ENCODE measurements around the gene PTX4.

The PTX4 gene

DNA sequence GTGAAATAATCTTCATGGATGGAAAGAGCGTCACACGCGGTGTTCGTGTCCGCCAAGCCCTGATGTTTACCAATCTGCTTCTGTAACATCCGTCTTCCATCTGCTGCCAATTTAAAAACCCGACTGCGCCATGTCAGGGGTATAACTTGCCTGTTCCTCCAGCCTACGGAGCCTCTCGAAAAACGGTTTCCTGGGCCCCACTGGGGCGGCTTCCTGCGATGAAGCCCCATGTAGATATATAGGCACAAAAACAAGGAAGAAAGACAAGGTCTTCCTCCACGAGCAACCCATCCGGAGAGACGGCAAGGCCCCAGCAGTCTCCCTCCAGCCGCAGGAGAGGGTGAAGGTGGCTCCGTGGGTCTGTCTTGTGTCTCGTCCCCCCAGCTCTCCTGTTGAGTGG is at the start of gene PTX4:
Gene PTX4, minus strand, starts transcription at position 326 of the 400 bp plus-strand sequence. Its CDS starts 35 bp downstream, at position 291.
- no peak for DNase-seq

GRCh38 chr16:1537763-1538289 is 49.1 kb upstream of the PTX4 start:
- DNase-seq: peak; percentile 22 to 28

GRCh38 chr16:1537138-1537577 is 48.4 kb upstream of the PTX4 start:
- DNase-seq: no peak

DNA sequence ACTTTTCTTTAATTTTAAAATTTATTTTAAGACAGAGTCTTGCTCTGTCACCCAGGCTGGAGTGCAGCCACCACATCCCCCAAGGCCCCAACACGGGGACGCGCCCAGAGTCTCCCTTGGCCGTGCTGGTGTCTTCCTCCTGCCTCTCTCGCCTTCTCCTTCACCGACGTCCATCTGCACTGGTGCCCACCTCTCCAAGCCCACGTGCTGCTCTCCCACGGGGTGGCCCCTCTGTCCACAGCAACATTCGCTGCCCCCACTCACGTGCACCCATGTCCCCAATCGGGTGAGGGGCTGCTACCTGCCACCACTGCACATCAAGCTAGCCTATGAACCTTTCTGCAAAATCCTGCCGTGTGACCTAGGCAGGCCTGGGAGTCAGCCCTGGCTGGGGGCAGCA is 47.9 kb upstream of the PTX4 start:
- DNase-seq: no peak

GRCh38 chr16:1535391-1536291 is 46.9 kb upstream of the PTX4 start:
- no peak for DNase-seq

DNA sequence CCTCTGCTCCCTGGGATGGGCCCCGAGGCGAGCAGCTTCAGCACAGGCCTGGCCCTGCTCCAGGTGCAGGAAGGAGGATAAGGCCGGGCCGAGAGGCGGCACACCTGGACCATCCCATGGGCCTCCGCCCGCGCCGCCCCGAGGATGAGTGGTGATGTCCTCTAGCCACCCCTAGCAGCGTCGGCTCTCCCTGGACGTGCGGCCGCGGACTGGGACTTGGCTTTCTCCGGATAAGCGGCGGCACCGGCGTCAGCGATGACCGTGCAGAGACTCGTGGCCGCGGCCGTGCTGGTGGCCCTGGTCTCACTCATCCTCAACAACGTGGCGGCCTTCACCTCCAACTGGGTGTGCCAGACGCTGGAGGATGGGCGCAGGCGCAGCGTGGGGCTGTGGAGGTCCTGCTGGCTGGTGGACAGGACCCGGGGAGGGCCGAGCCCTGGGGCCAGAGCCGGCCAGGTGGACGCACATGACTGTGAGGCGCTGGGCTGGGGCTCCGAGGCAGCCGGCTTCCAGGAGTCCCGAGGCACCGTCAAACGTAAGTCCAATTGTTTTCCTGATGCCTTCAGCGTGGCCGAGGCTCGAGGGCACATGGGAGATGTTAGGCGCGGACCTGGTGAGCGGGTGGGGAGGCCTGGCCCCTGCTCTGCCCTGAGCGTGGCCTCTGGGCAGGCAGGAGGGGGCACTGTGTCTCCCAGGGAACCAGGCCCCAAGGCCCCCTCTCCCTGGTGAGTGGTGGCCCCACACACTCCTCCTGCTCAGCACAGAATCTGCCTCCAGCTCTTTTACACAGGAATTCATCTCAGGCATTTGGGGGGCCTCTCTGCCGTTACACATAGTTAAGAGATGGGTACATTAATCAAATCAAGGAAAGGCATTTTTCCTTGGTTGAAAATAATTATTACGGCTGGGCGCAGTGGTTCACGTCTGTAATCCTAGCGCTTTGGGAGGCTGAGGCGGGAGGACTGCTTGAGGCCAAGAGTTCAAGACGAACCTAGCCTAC is 45.6 kb upstream of the PTX4 start:
- DNase-seq: no peak

DNA sequence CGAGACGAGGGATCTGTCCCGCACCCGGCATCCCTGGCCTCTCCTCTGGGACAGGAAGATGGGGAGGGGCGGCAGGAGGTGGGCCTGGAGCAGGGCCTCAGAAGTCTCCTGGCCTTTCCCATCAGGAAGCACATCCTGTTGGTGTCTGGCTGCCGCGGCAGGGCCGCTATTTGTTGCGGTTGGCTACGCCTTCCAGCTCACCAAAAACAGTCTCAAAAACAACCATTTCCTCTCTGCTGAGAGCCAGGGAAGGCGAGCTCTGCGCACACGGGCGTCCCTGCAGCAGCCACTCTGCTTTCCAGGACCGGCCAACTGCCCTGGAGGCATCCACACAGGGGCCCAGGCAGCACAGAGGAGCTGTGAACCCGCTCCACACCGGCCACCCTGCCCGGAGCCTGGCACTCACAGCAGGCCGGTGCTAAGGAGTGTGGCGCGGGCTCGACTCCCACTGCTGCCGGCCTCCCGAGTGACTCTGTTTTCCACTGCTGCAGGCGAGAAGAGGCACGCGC is 44.8 kb upstream of the PTX4 start, which contains the start of gene TMEM204:
Gene TMEM204, plus strand, starts transcription at position 224 of the 509 bp plus-strand sequence. CDS start 610 bp downstream, outside the sequence.
- DNase-seq: peak in 1 of 2 experiments; percentile 18

DNA sequence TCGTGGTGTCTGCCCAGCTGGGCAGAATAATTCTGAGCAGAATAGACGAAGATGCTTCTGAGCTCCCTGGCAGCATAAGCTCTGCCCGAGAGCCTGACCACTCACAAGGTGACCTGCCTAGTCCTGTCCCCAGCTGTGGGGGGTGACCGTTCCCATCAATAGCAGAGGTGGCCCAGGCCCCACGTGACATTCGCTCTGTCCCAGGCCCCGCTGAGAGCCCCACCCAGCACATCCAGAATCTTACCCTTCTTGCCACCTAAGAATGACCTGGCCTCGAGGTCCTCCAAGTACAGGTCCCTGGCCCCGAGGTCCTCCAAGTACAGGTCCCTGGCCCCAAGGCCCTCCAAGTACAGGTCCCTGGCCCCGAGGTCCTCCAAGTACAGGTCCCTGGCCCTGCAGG is 44.0 kb upstream of the PTX4 start:
- DNase-seq: no peak

DNA sequence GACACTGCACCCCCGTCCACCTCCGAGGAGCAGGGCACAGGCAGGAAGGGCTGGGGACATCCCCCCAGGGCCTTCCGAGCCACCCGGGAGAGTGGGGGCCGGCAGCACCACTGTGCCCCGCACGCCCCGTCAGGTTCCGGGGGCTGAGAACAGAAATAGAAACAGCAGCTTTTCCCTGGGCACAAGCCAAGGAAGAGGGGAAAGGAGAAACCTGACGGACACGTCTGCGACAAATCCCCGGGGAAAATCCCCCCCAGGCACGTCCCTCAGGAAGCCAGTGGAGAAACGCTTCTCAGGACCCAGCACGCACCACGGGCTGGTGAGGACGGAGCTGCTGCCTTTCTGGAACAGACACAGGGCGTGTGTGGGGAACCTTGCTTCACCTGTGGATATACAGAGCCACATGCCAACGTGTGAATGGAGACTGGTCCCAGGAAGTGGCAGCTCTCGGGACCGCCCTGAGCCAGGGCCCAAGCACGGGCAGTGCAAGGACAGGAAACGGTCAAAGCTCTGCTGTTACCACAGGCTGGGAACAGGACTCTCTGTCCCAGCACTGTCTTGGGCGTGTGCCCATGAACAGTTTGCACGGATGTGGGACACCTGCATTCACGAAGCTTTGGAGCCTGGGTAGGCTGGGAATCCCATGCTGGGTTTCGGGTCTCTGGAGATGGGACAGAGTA is 43.5 kb upstream of the PTX4 start:
- DNase-seq: no peak

- no peak for DNase-seq
These were observed 42.8 kb upstream of the PTX4 start for GRCh38 chr16:1531638-1531910.

DNA sequence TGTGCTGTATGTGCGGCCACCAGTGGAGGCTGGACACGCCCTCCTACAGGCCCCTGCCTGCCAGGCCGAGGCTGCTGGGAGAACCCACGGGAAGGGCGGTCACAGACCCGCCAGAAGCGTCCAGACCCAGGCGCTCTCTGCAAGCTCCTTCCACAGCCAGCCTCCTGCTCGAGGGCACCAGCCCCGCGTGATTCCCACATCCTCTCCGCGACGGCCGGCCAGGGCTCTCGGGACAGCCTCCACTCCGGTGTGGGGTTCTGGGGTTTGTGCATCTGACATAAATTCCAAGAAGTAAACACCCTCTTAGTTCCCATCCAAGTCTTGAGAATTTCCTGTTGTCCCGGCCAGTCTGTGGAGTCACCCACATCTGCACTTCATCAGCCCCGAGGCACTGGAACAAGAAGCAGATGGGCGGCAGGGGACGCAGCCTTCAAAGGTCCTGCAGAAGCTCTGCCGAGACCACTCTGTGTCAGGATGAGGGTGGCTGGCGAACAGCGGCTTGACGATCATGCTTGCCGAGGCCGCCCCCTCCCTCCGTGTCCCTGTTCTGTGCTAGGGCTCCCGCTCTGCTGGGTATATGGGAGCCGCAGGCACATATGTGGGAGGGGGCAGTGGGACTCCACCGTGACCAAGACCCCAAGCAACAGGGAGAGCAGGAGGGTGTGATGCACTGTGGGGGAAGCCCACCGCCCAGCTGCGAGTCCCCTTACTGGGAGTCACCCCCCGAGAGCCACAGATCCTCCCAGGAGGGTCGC is 42.3 kb upstream of the PTX4 start:
- DNase-seq: no peak

DNA sequence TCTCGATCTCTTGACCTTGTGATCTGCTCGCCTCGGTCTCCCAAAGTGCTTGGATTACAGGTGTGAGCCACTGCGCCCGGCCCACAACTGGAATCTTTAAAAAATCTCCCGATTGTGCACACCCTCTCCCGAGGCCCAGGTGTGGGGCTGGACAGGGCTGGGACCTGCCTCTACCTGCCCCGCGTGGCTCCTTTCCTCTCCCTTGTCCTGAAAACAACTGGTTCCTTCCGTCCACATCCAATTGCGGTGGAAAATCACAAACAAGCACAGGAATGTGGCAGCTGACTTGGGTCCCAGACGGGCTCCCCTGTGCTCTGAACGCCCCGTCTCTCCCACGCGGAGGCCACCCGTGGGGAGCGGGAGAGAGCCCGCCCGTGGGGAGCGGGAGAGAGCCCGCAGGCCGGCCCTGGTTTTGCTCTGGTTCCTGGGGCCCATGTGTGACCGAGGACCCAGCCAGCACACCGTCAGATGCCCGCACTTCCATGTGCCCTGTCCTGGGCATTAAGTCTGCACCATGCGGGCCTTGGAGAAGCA is 41.7 kb upstream of the PTX4 start:
- DNase-seq: no peak

DNA sequence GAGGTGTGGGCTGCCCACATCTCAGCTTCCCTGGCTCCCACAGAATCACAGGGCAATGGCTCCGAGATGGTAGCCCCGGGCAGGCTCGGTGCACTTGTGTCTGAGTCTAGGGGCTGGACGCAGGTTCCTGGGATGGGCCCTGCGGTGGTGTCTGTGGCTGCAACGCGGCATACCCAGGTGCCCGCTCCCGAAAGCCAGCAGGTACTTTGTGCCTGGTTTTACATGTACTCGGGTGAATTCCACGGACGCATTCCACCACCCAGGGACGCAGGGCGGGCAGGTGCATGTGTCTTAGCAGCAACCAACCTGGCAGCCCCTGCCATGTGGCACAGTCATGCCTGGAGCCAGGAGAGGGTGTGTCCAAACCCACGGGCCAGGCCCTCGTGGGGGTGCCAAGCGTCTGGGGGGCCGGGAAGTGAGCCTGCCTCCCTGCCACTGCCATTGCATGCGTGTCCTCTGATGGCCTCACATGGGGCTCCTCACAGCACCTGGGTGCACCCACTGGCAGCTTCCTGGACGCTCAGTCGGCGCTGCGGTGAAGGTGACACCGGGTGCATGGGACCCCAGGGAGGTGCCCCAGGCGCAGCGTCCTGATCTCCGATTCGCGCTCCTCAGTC is 40.3 kb upstream of the PTX4 start:
- DNase-seq: no peak

DNA sequence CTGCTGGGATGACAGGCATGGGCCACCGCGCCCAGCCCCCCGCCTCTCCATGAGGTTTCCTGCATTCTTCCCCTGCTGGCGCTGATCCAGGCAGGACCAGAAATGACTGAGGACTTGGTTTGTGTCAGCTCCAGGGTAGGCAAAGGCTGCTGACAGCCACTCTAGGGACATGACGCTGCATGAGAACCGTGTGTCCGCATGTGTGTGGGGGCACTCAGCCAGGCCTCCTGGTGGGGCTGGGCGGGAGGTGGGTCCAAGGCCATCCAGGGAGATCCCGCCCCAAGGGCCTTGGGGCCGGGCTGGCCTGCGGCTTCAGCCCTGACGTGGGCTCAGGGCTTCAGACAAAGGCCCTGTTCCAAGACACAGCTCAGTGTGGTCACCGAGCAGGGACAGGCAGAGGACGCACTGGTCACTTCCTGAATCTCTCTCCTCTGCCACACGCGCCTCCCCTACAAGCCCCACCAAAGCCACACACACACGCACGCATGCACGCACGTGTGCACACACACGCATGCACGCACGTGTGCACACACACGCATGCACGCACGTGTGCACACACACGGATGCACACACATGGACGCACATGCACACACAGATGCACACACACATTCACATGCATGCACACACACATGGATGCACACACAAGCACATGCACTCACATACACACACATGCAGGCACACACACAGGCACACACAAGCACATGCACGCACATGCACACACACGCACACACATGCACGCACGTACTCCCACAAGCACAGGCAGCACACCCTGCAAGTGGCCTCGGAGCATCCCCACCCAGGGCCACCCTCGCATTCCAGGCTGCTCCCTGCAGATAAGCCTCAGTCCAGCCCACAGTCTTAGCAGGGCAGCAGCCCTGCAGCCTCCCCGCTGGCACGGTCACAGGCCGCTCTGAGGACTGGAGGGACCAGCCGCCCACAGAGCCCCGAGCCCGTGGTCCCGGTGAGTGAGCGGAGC is 39.4 kb upstream of the PTX4 start:
- DNase-seq: no peak

DNA sequence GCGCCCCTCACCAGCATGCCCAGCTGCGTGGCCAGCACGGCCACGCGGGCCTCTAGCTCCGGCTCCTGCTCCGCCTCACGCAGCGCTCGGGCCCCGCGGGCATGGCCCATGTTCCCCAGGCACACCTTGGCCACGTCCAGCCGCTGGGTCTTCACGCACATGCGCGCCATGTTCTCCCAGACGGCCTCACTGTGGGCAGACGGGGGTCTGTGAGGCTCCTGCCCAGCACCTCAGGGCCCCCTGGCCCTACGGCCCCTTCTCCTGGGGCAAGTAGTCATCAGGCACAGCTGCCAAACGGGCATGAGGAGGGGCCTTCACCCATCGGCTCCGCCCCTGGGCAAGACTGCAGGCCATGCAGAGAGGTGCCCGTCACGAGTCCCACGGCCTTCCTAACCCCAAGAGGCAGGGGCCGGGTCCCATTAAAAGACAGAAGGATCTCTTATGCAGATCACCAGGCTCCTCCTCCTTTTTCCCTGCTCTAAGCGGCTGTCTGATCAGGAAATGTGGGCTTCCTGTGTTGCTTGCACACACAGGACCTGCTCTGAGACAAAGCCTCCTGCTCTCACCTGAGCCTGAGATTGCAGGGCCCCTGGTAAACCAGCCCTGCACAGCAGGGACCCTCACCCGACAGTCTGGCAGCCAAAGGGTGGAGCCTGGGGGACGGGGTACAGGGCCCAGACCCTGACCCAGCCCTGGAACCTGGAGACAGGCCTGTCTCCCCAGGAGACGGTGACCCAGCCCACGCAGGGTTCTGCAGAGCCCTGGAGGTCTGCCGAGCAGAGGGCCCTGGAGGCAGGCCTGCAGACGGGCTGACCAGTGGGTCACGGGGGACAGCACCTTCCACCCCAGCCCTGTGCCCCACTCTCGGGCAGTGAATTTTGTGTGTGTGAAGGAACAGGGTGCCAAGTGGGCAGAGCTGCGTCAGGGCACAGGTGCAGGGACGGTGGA is 38.1 kb upstream of the PTX4 start:
- no peak for DNase-seq

GRCh38 chr16:1525871-1526607 is 37.3 kb upstream of the PTX4 start:
- DNase-seq: peak in 1 of 2 experiments; percentile 16

DNA sequence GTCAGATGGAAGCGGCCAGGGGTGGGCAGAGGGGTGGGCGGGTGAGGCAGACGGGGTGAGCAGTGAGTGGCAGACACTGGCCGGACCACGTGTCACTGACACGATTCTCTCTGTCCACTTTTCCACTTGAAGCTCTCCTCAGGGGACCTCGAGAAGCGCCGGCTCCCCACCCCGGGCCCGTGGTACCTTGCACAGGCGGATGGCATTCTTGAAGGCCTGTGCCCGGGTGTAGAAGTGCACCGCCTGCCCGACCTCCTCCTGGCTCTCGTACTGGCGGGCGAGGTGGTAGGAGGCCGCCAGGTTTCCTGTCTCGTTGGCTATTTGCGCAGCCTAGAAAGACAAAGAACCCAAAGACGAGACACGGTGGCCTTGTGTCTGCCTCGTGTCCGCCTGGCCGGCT is 35.6 kb upstream of the PTX4 start:
- no peak for DNase-seq
